HepG2 (cell line): ENCODE data around the gene ATP8A2. TPM values are rescaled to one million over a fixed set of nuclear protein-coding genes. Genes with fewer than 3 reads are reported as not detected.

Source experiments
- AHDC1 ChIP-seq: sonication (generic); formaldehyde crosslinking; IDR thresholded peaks from 2 replicates; pipeline ENCODE4 v1.5.1; 2020; ENCODE audit warnings: mild to moderate bottlenecking, missing genetic modification reagents, borderline replicate concordance
- ATF3 ChIP-seq: sonication (generic); formaldehyde crosslinking; IDR thresholded peaks from 2 replicates; pipeline ENCODE4 v1.4.0; 2020; ENCODE audit warnings: missing genetic modification reagents
- ATF4 ChIP-seq, 2 experiments: fragments of 450-650 bp in 1 of 2; sonication (generic) in 1 of 2; formaldehyde crosslinking; IDR thresholded peaks; 2 replicates each; pipeline versions ENCODE4 v1.5.0 to v1.8.0; 2020 to 2022; ENCODE audit warnings: mild to moderate bottlenecking in 1 of 2, missing genetic modification reagents in 1 of 2
- EEA1 ChIP-seq: sonication (generic); formaldehyde crosslinking; IDR thresholded peaks from 2 replicates; pipeline ENCODE4 v1.5.1; 2020; ENCODE audit warnings: mild to moderate bottlenecking, missing genetic modification reagents, borderline replicate concordance
- FIP1L1 ChIP-seq: fragments of 200-400 bp; formaldehyde crosslinking; IDR thresholded peaks from 2 replicates; pipeline ENCODE4 v1.6.1; 2018; ENCODE audit warnings: low read depth, mild to moderate bottlenecking, low read length, moderate library complexity, borderline replicate concordance; ENCODE audit not compliant: insufficient read depth
- HOMEZ ChIP-seq: IDR thresholded peaks from 2 replicates; pipeline ENCODE4 v1.6.1; 2016; ENCODE audit warnings: low read depth
- PRDM10 ChIP-seq: sonication (generic); formaldehyde crosslinking; IDR thresholded peaks from 2 replicates; pipeline ENCODE4 v1.4.0; 2020; ENCODE audit warnings: low read depth, missing genetic modification reagents
- polyA plus RNA-seq, 8 experiments: library from polyadenylated mRNA; depleted of rRNA in 3 of 8; stranded (reverse) in 7 of 8; unstranded in 1 of 8; fragments of >200 nt; fragmentation: Illumina TruSeq in 4 of 8; extraction: Trizol in 4 of 8; gene quantifications; 2 replicates each; pipeline versions ENCODE4 v1.2.1 to v1.2.3, GENCODE V29; 2011 to 2016; ENCODE audit warnings: low read depth in 4 of 8, missing spikeins in 1 of 8, mixed read lengths in 1 of 8; ENCODE audit not compliant: insufficient read depth in 1 of 8
- total RNA-seq, 5 experiments: library from RNA; depleted of rRNA; stranded (reverse); fragments of >200 nt; fragmentation: Illumina TruSeq; extraction: Trizol; gene quantifications; 2 replicates each; pipeline ENCODE4 v1.2.3, GENCODE V29; 2016; ENCODE audit warnings: low read depth in 1 of 5

Gene ATP8A2
- total and polyA plus RNA-seq, 2 of the 13 experiments (the other 11 are each of a cell fraction or from before 2014, with no cell fraction given): 0.09 TPM; not detected in 1

GRCh38 chr13:25843692-25844091, 471.9 kb downstream of the ATP8A2 start (continued):
- TF ChIP-seq HOMEZ (no peak), ATF4 (CRISPR knock-in tag; IDR thresholded peaks at IDR 0.05) (no peak), FIP1L1 (no peak), EEA1 (CRISPR knock-in tag) (no peak), AHDC1 (CRISPR knock-in tag) (no peak), PRDM10 (CRISPR knock-in tag) (no peak), ATF3 (no peak)
